GM12878 (cell line): ENCODE results near the gene TRNT1. TPM values are rescaled to one million over a fixed set of nuclear protein-coding genes. Genes with fewer than 3 reads are reported as not detected.

ENCODE experiments used
- ATAC-seq: fragments of 200-7000 bp; cut with Tn5 transposase; 3 replicates; pipeline ENCODE4 v1.9.1; 2020; ENCODE audit warnings: mild to moderate bottlenecking, moderate library complexity
- BruUV-seq: library from RNA; stranded (reverse); fragments of 400-500 nt; replicated peaks from 2 replicates; lab custom pipeline; 2021; lab: Mats Ljungman, UMichigan
- CTCF ChIA-PET: fragments of 300-600 bp; sonication (Branson Sonifier 250); formaldehyde crosslinking; extraction: SDS; loops from one replicate; lab custom pipeline; 2021; ENCODE audit warnings: inconsistent platforms; lab: Yijun Ruan, JAX
- POLR2A ChIA-PET: fragments of 350-600 bp; formaldehyde crosslinking; extraction: SDS; loops from one replicate; lab custom pipeline; 2021; ENCODE audit warnings: inconsistent platforms; lab: Charles Lee
- RAD21 ChIA-PET: fragments of 300-600 bp; sonication (Branson Sonifier 250); formaldehyde crosslinking; loops from one replicate; lab custom pipeline; 2023; ENCODE audit warnings: antibody characterized with exemption; ENCODE audit not compliant: unreplicated experiment; lab: Charles Lee
- SMC1A ChIA-PET: fragments of 300-600 bp; sonication (Branson Sonifier 250); formaldehyde crosslinking; loops from one replicate; lab custom pipeline; 2023; ENCODE audit not compliant: unreplicated experiment, uncharacterized antibody; lab: Charles Lee
- DNase-seq: peaks from one replicate; pipeline ENCODE4 v3.0.0-alpha.2; 2011; ENCODE audit warnings: low read depth, low spot score
- FAIRE-seq: peaks from 3 replicates; lab custom pipeline; 2011; peaks lifted over from hg19 to GRCh38; lab: Jason Lieb, UNC
- H2AFZ ChIP-seq: 2 replicates; pipeline ENCODE4 v1.6.0; 2011; ENCODE audit warnings: low read depth, low read length, control low read depth; ENCODE audit not compliant: control insufficient read depth
- H3K27ac ChIP-seq: 2 replicates; pipeline ENCODE4 v1.5.1; 2011; ENCODE audit warnings: control low read depth; ENCODE audit not compliant: control insufficient read depth, insufficient read depth
- H3K27me3 ChIP-seq, 2 experiments: replicated peaks in 1 of 2; 2 replicates each; pipeline versions ENCODE4 v1.6.0 to v1.6.1; 2011; ENCODE audit warnings: low read length in 1 of 2; ENCODE audit not compliant: control insufficient read depth in 2 of 2, insufficient read depth in 2 of 2
- H3K36me3 ChIP-seq, 2 experiments: 2 replicates each; pipeline ENCODE4 v1.5.1; 2011; ENCODE audit warnings: low read length in 1 of 2; ENCODE audit not compliant: control insufficient read depth in 2 of 2, insufficient read depth in 2 of 2
- H3K4me1 ChIP-seq: 2 replicates; pipeline ENCODE4 v1.6.1; 2011; ENCODE audit warnings: mild to moderate bottlenecking, low read length, moderate library complexity, mixed read lengths; ENCODE audit not compliant: control insufficient read depth, insufficient read depth
- H3K4me2 ChIP-seq: 2 replicates; pipeline ENCODE4 v1.6.0; 2011; ENCODE audit warnings: control low read depth; ENCODE audit not compliant: control insufficient read depth, insufficient read depth
- H3K4me3 ChIP-seq: fragments of 200-600 bp; sonication (generic); 2 replicates; pipeline ENCODE4 v1.5.1; 2016
- H3K79me2 ChIP-seq: 2 replicates; pipeline ENCODE4 v1.6.0; 2011; ENCODE audit warnings: low read length; ENCODE audit not compliant: control insufficient read depth, insufficient read depth
- H3K9ac ChIP-seq: 2 replicates; pipeline ENCODE4 v1.8.0; 2011; ENCODE audit warnings: low read length, control low read depth, mixed read lengths; ENCODE audit not compliant: control insufficient read depth, insufficient read depth
- H3K9me3 ChIP-seq: replicated peaks from 3 replicates; pipeline ENCODE4 v1.5.1; 2011; ENCODE audit warnings: mild to moderate bottlenecking, low read length; ENCODE audit not compliant: control insufficient read depth, insufficient read depth
- H4K20me1 ChIP-seq: 2 replicates; pipeline ENCODE4 v1.6.0; 2011; ENCODE audit not compliant: control insufficient read depth, insufficient read depth
- CBX3 ChIP-seq: fragments of 200-600 bp; sonication (generic); IDR thresholded peaks from 2 replicates; pipeline ENCODE4 v1.6.1; 2016; ENCODE audit warnings: low read depth, borderline replicate concordance
- ESRRA ChIP-seq: IDR thresholded peaks from 2 replicates; pipeline ENCODE4 v1.6.1; 2012; ENCODE audit warnings: mild to moderate bottlenecking, low read length, improper control_type of control experiment
- GATAD2B ChIP-seq: fragments of 450-650 bp; conservative IDR thresholded peaks from 2 replicates; pipeline ENCODE4 v1.6.1; 2017; ENCODE audit warnings: low read depth, mild to moderate bottlenecking, moderate library complexity
- IKZF1 ChIP-seq: fragments of 450-650 bp; conservative IDR thresholded peaks from 2 replicates; pipeline ENCODE4 v1.6.1; 2017; ENCODE audit warnings: antibody characterized with exemption, mild to moderate bottlenecking
- IKZF2 ChIP-seq, 2 experiments: fragments of 450-650 bp; IDR thresholded peaks; 2 replicates each; pipeline ENCODE4 v1.6.1; 2017; ENCODE audit warnings: mild to moderate bottlenecking in 2 of 2, moderate library complexity in 2 of 2
- KLF5 ChIP-seq: fragments of 450-650 bp; IDR thresholded peaks from 2 replicates; pipeline ENCODE4 v1.6.1; 2014; ENCODE audit warnings: mild to moderate bottlenecking; ENCODE audit not compliant: partially characterized antibody
- MTA3 ChIP-seq: IDR thresholded peaks from 2 replicates; pipeline ENCODE4 v1.6.1; 2012; ENCODE audit warnings: low read length, inconsistent platforms, borderline replicate concordance
- POLR2A ChIP-seq: IDR thresholded peaks from 2 replicates; pipeline ENCODE4 v1.6.1; 2011; ENCODE audit warnings: low read depth, mild to moderate bottlenecking, low read length
- RCOR1 ChIP-seq: conservative IDR thresholded peaks from 2 replicates; pipeline ENCODE4 v1.6.1; 2012; ENCODE audit warnings: low read depth, low read length, improper control_type of control experiment
- SMAD1 ChIP-seq: fragments of 450-650 bp; IDR thresholded peaks from 2 replicates; pipeline ENCODE4 v1.6.1; 2018; ENCODE audit warnings: mild to moderate bottlenecking, low read depth; ENCODE audit not compliant: partially characterized antibody
- STAT3 ChIP-seq: IDR thresholded peaks from 2 replicates; pipeline ENCODE4 v1.6.1; 2011; ENCODE audit warnings: low read depth, low read length, improper control_type of control experiment
- SUPT20H ChIP-seq: IDR thresholded peaks from 2 replicates; pipeline ENCODE4 v1.6.1; 2011; ENCODE audit warnings: low read depth, mild to moderate bottlenecking, low read length, moderate library complexity, borderline replicate concordance; ENCODE audit not compliant: control insufficient read depth
- TARDBP ChIP-seq: IDR thresholded peaks from 2 replicates; pipeline ENCODE4 v1.6.1; 2016; ENCODE audit warnings: borderline replicate concordance
- TCF3 ChIP-seq: IDR thresholded peaks from 2 replicates; pipeline ENCODE4 v1.6.1; 2012; ENCODE audit warnings: low read depth, mild to moderate bottlenecking, low read length, borderline replicate concordance; ENCODE audit not compliant: insufficient read depth
- ZNF24 ChIP-seq: fragments of 450-650 bp; IDR thresholded peaks from 2 replicates; pipeline ENCODE4 v1.6.1; 2017; ENCODE audit warnings: antibody characterized with exemption, mild to moderate bottlenecking
- WGBS: methylation state at CpG from one replicate; pipeline ENCODE4 v1.1.6; 2016; ENCODE audit warnings: low lambda C conversion rate; ENCODE audit not compliant: insufficient replicate concordance, insufficient coverage; ENCODE audit errors: missing lambda C conversion rate; 5-methylcytosine and 5-hydroxymethylcytosine counted together
- in situ Hi-C: fragments of 300-500 bp; cut with MboI; formaldehyde crosslinking; loops from 9 replicates; pipeline ENCODE4 v1.14.3; 2018; ENCODE audit warnings: mixed read lengths
- intact Hi-C: fragments of 100-400 bp; cut with micrococcal nuclease; formaldehyde crosslinking; loops from one replicate; pipeline ENCODE4 v1.14.2; 2022; ENCODE audit not compliant: unreplicated experiment
- polyA plus RNA-seq, 11 experiments: library from polyadenylated mRNA; depleted of rRNA in 4 of 11; unstranded in 6 of 11; stranded (reverse) in 5 of 11; fragments of >200 nt; fragmentation: Nextera tagmentation in 4 of 11; fragmentation: Illumina TruSeq in 1 of 11; extraction: Ambion mirVana in 4 of 11; extraction: Trizol in 1 of 11; gene quantifications; 1 replicate in 1 of 11; 2 replicates in 10 of 11; pipeline versions ENCODE4 v1.2.1 to v1.2.3, GENCODE V29; 2011 to 2016; ENCODE audit warnings: inconsistent platforms in 2 of 11, missing spikeins in 2 of 11, low read depth in 1 of 11
- total RNA-seq, 4 experiments: library from RNA; depleted of rRNA in 3 of 4; stranded (reverse); fragments of >200 nt in 3 of 4; fragmentation: Illumina TruSeq in 1 of 4; extraction: Trizol in 1 of 4; gene quantifications; 2 replicates each; pipeline versions ENCODE4 v1.2.1 to v1.2.3, GENCODE V29; 2013 to 2021
- TF ChIP-seq, protein P1 (sequence below): IDR thresholded peaks from 2 replicates; pipeline ENCODE4 v1.6.1; 2012; ENCODE audit warnings: mild to moderate bottlenecking, low read depth, low read length
- TF ChIP-seq, protein P2 (sequence below): fragments of 450-650 bp; formaldehyde crosslinking; IDR thresholded peaks from 2 replicates; pipeline ENCODE4 v1.4.0; 2020; ENCODE audit warnings: mild to moderate bottlenecking, moderate library complexity

Gene TRNT1
- total and polyA plus RNA-seq, 10 of the 15 experiments (the other 5 are each of a cell fraction or from before 2014, with no cell fraction given): 28.6 to 54.9 (median 36.6) TPM

DNA sequence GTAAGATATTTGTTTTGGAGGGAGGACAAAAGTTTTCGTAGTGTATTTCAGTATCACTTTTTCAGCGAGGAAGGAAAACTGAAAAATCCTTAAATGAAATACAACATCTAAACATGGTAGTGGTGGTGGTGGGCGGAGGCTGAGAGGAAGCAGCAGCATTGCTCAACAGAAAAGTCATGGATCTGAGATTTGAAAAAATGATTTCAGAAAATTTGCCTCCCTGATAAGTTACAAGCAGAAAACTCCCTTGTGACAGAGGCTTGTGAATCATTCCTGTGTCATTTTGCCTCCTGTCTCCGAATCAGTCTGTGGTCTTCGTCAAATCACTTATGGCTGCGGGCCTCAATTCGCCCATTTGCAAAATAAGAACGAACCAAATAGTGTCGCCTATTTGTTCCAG is 53.7 kb downstream of the TRNT1 start:
- Histone ChIP-seq H3K4me1 (peaks cover 8% of the 10 kb centered on the region), H3K9me3 (no peaks in the 10 kb centered on the region), H3K4me3 (no peak overlapping the region), H4K20me1 (no peaks in the 10 kb centered on the region), H3K79me2 (peaks cover 21% of the 10 kb centered on the region), H3K4me2 (no peak overlapping the region), H3K9ac (no peak overlapping the region), H3K27ac (no peak overlapping the region), H3K36me3 (no peaks in the 10 kb centered on the region), H2AFZ (no peak overlapping the region), H3K27me3 (peaks cover 0 to 2% of the 10 kb centered on the region in 2 experiments; a peak in 1 of 4 replicates)
- CTCF ChIA-PET: interaction anchor here (1.4 to 2.0 kb wide), 2 partner anchors 8 to 19 kb away, joined by 5 to 8 read pairs; no protein-coding TSS in a partner anchor
- BruUV-seq: no TSS peak
- no peak for ATAC-seq
- in situ Hi-C loops (no loop called here), intact Hi-C loops (no loop called here)
- TF ChIP-seq ESRRA: no peak
- TF ChIP-seq SMAD1: no peak
- TF ChIP-seq TCF3: no peak
- no peak for TF ChIP-seq IKZF1
- TF ChIP-seq, protein P1, sequence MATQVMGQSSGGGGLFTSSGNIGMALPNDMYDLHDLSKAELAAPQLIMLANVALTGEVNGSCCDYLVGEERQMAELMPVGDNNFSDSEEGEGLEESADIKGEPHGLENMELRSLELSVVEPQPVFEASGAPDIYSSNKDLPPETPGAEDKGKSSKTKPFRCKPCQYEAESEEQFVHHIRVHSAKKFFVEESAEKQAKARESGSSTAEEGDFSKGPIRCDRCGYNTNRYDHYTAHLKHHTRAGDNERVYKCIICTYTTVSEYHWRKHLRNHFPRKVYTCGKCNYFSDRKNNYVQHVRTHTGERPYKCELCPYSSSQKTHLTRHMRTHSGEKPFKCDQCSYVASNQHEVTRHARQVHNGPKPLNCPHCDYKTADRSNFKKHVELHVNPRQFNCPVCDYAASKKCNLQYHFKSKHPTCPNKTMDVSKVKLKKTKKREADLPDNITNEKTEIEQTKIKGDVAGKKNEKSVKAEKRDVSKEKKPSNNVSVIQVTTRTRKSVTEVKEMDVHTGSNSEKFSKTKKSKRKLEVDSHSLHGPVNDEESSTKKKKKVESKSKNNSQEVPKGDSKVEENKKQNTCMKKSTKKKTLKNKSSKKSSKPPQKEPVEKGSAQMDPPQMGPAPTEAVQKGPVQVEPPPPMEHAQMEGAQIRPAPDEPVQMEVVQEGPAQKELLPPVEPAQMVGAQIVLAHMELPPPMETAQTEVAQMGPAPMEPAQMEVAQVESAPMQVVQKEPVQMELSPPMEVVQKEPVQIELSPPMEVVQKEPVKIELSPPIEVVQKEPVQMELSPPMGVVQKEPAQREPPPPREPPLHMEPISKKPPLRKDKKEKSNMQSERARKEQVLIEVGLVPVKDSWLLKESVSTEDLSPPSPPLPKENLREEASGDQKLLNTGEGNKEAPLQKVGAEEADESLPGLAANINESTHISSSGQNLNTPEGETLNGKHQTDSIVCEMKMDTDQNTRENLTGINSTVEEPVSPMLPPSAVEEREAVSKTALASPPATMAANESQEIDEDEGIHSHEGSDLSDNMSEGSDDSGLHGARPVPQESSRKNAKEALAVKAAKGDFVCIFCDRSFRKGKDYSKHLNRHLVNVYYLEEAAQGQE: no peak
- TF ChIP-seq RCOR1: no peak
- no peak for TF ChIP-seq MTA3
- no peak for TF ChIP-seq STAT3
- TF ChIP-seq IKZF2 (IDR thresholded peaks at IDR 0.05): no peak
- TF ChIP-seq, protein P2, sequence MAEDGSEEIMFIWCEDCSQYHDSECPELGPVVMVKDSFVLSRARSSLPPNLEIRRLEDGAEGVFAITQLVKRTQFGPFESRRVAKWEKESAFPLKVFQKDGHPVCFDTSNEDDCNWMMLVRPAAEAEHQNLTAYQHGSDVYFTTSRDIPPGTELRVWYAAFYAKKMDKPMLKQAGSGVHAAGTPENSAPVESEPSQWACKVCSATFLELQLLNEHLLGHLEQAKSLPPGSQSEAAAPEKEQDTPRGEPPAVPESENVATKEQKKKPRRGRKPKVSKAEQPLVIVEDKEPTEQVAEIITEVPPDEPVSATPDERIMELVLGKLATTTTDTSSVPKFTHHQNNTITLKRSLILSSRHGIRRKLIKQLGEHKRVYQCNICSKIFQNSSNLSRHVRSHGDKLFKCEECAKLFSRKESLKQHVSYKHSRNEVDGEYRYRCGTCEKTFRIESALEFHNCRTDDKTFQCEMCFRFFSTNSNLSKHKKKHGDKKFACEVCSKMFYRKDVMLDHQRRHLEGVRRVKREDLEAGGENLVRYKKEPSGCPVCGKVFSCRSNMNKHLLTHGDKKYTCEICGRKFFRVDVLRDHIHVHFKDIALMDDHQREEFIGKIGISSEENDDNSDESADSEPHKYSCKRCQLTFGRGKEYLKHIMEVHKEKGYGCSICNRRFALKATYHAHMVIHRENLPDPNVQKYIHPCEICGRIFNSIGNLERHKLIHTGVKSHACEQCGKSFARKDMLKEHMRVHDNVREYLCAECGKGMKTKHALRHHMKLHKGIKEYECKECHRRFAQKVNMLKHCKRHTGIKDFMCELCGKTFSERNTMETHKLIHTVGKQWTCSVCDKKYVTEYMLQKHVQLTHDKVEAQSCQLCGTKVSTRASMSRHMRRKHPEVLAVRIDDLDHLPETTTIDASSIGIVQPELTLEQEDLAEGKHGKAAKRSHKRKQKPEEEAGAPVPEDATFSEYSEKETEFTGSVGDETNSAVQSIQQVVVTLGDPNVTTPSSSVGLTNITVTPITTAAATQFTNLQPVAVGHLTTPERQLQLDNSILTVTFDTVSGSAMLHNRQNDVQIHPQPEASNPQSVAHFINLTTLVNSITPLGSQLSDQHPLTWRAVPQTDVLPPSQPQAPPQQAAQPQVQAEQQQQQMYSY (CRISPR knock-in tag): no peak
- no peak for TF ChIP-seq SUPT20H
- TF ChIP-seq KLF5: no peak
- no peak for TF ChIP-seq ZNF24
- no peak for TF ChIP-seq TARDBP
- TF ChIP-seq POLR2A: no peak
- no peak for TF ChIP-seq GATAD2B
- TF ChIP-seq CBX3: no peak
- POLR2A ChIA-PET: no interaction called here
- RAD21 ChIA-PET: no interaction called here
- no peak for FAIRE-seq
- no peak for DNase-seq
- SMC1A ChIA-PET: interaction anchor here (1.4 to 1.9 kb wide), 2 partner anchors 8 to 20 kb away, joined by 3 to 5 read pairs; no protein-coding TSS in a partner anchor
- WGBS: 51% methylated on average over 9 of the region's 9 CpGs
